ENCODE measurements around the gene ARHGAP26.

Gene ARHGAP26

GRCh38 chr5:143239882-143240518, 469.8 kb downstream of the ARHGAP26 start:
- DNase-seq (ENCODE audit: insufficient read length, low spot score) (no peak), FAIRE-seq (no peak)

- FAIRE-seq (no peak), DNase-seq (ENCODE audit: insufficient read length, low spot score) (no peak)
These were observed 471.7 kb downstream of the ARHGAP26 start for GRCh38 chr5:143241892-143242291.

GRCh38 chr5:143243103-143243502, 472.9 kb downstream of the ARHGAP26 start:
- FAIRE-seq: no peak
- no peak for DNase-seq (ENCODE audit: insufficient read length, low spot score)

GRCh38 chr5:143244000-143244736, 474.0 kb downstream of the ARHGAP26 start:
- FAIRE-seq: peak; percentile 90
- DNase-seq (ENCODE audit: insufficient read length, low spot score): peak; percentile 89

- DNase-seq (ENCODE audit: insufficient read length, low spot score): no peak
- peak; percentile 23 for FAIRE-seq
These were observed 474.8 kb downstream of the ARHGAP26 start for GRCh38 chr5:143244990-143245389.

GRCh38 chr5:143245929-143246561, 475.9 kb downstream of the ARHGAP26 start:
- peak; percentile 31 for FAIRE-seq
- peak; percentile 83 for DNase-seq (ENCODE audit: insufficient read length, low spot score)

GRCh38 chr5:143247134-143247815, 477.1 kb downstream of the ARHGAP26 start:
- DNase-seq (ENCODE audit: insufficient read length, low spot score): no peak
- FAIRE-seq: peak; percentile 83

GRCh38 chr5:143248391-143248790, 478.2 kb downstream of the ARHGAP26 start:
- DNase-seq (ENCODE audit: insufficient read length, low spot score) (no peak), FAIRE-seq (no peak)

- DNase-seq (ENCODE audit: insufficient read length, low spot score) (no peak), FAIRE-seq (peak; percentile 58)
These were observed 478.8 kb downstream of the ARHGAP26 start for GRCh38 chr5:143248822-143249579.

GRCh38 chr5:143249851-143250250, 479.7 kb downstream of the ARHGAP26 start:
- DNase-seq (ENCODE audit: insufficient read length, low spot score) (no peak), FAIRE-seq (no peak)

GRCh38 chr5:143251190-143251589, 481.0 kb downstream of the ARHGAP26 start:
- no peak for FAIRE-seq
- no peak for DNase-seq (ENCODE audit: insufficient read length, low spot score)

GRCh38 chr5:143251946-143252345, 481.8 kb downstream of the ARHGAP26 start:
- DNase-seq (ENCODE audit: insufficient read length, low spot score) (no peak), FAIRE-seq (no peak)

- DNase-seq (ENCODE audit: insufficient read length, low spot score): no peak
- FAIRE-seq: no peak
These were observed 484.6 kb downstream of the ARHGAP26 start for GRCh38 chr5:143254819-143255218.

- DNase-seq (ENCODE audit: insufficient read length, low spot score) (no peak), FAIRE-seq (no peak)
These were observed 488.5 kb downstream of the ARHGAP26 start for GRCh38 chr5:143258559-143259253.

- no peak for DNase-seq (ENCODE audit: insufficient read length, low spot score)
- FAIRE-seq: no peak
These were observed 489.1 kb downstream of the ARHGAP26 start for GRCh38 chr5:143259254-143259605.

GRCh38 chr5:143261748-143262392, 491.7 kb downstream of the ARHGAP26 start:
- no peak for FAIRE-seq

GRCh38 chr5:143262393-143263174, 492.4 kb downstream of the ARHGAP26 start:
- DNase-seq (ENCODE audit: insufficient read length, low spot score) (no peak), FAIRE-seq (peak; percentile 71)

More at GRCh38 chr5:143261748-143262392, 491.7 kb downstream of the ARHGAP26 start:
- DNase-seq (ENCODE audit: insufficient read length, low spot score): no peak

GRCh38 chr5:143263272-143263810, 493.2 kb downstream of the ARHGAP26 start:
- DNase-seq (ENCODE audit: insufficient read length, low spot score): no peak
- FAIRE-seq: no peak

All from HTR-8/SVneo (cell line).